Spleen (tissue), 7 donors: Measurements from ENCODE around the gene CALCB.

Source experiments
- POLR2A ChIP-seq, 3 donors: fragments of 450-650 bp; IDR thresholded peaks; one replicate each; pipeline ENCODE4 v1.5.1; 2017; ENCODE audit warnings: antibody characterized with exemption in 3 of 3, mild to moderate bottlenecking in 1 of 3
- POLR2AphosphoS5 ChIP-seq, 3 donors: sonication (generic); formaldehyde crosslinking; IDR thresholded peaks; one replicate each; pipeline ENCODE4 v1.5.1; 2017; ENCODE audit warnings: antibody characterized with exemption in 3 of 3
- TF ChIP-seq, protein P1 (sequence below), 11 experiments: fragments of 200-600 bp in 7 of 11; fragments of 450-650 bp in 4 of 11; sonication (generic) in 4 of 11; IDR thresholded peaks in 8 of 11; conservative IDR thresholded peaks in 3 of 11; 1 replicate in 7 of 11; 2 replicates in 4 of 11; pipeline versions ENCODE4 v1.4.0 to v1.8.0; 2016 to 2021; ENCODE audit warnings: antibody characterized with exemption in 11 of 11, inconsistent platforms in 4 of 11, mild to moderate bottlenecking in 1 of 11
- donor health status: DM: no; HTN: no; CAD: no; lungs with moderate emphysema.
- donor health status: DM: no; HTN: no; CAD: no.
- donor health status: DM: no; HTN: no; CAD: no.

DNA sequence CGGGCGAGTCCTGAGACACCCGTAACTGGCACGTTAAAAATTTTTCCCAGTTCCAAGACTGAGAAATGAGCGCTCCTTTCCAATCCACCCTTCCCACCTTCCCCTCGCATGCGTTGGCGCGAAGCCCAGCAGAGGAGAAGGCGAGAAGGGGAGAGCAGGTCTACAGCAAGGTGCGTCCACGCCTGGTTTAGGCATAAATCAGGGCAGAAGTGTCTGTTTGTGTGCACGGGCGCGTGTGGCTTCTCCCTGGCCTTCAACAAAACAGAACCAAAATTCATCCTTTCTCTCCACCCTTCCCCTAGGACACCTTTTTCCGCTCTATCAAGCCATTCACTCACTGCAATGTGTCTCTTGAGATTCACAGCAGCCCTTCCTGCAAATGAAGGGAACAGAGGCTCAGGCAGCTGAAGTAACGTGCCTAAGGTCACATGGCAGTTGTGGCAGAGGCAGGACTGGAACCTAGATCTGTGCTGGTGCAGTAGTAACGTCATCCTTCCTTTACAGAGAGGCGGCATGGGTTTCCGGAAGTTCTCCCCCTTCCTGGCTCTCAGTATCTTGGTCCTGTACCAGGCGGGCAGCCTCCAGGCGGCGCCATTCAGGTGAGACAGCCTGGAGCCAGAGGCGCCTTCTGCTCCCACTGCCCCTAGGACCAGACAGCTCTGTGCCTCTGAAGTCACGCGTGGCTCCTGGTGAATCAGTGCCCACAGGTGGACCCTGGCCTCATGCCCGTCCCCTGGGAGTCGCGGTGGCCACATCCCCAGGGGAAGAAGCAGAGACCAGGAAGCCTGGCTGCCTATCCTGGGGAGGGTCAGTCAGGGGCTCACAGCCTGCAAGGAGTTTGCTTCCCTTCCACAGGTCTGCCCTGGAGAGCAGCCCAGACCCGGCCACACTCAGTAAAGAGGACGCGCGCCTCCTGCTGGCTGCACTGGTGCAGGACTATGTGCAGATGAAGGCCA lies 1.1 kb downstream of the CALCB start:
- TF ChIP-seq, protein P1, sequence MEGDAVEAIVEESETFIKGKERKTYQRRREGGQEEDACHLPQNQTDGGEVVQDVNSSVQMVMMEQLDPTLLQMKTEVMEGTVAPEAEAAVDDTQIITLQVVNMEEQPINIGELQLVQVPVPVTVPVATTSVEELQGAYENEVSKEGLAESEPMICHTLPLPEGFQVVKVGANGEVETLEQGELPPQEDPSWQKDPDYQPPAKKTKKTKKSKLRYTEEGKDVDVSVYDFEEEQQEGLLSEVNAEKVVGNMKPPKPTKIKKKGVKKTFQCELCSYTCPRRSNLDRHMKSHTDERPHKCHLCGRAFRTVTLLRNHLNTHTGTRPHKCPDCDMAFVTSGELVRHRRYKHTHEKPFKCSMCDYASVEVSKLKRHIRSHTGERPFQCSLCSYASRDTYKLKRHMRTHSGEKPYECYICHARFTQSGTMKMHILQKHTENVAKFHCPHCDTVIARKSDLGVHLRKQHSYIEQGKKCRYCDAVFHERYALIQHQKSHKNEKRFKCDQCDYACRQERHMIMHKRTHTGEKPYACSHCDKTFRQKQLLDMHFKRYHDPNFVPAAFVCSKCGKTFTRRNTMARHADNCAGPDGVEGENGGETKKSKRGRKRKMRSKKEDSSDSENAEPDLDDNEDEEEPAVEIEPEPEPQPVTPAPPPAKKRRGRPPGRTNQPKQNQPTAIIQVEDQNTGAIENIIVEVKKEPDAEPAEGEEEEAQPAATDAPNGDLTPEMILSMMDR (IDR thresholded peaks at IDR 0.05 in 8 of 11, conservative IDR thresholded peaks at IDR 0.05 in 3 of 11) = peak; percentile 34 to 84 (median 66)
- TF ChIP-seq POLR2A (IDR thresholded peaks at IDR 0.05) = no peak
- TF ChIP-seq POLR2AphosphoS5 (IDR thresholded peaks at IDR 0.05) = no peak
